MM.1S (cell line): Measurements from ENCODE around the gene TGFB1I1.
"Not testable (repeated sequence)": the region's sequence is repeated elsewhere in the genome, so short reads cannot be mapped to it uniquely, and the experiment has no call there.

Source experiments
- DNase-seq: peaks from one replicate; pipeline ENCODE4 v3.0.0-alpha.2; 2015
- H2AFZ ChIP-seq: fragments of 300-600 bp; sonication (generic); 2 replicates; pipeline ENCODE4 v1.6.0; 2016; ENCODE audit warnings: antibody characterized with exemption, low read length
- H3F3A ChIP-seq: fragments of 300-600 bp; sonication (generic); 2 replicates; pipeline ENCODE4 v1.6.1; 2016; ENCODE audit warnings: mild to moderate bottlenecking, antibody characterized with exemption, low read length, moderate library complexity, mixed read lengths; ENCODE audit not compliant: insufficient read depth
- H3K27ac ChIP-seq: fragments of 300-600 bp; sonication (generic); 2 replicates; pipeline ENCODE4 v1.5.1; 2016; ENCODE audit warnings: mild to moderate bottlenecking, low read length
- H3K27me3 ChIP-seq: fragments of 300-600 bp; sonication (generic); replicated peaks from 2 replicates; pipeline ENCODE4 v1.6.0; 2016; ENCODE audit warnings: low read length; ENCODE audit not compliant: insufficient read depth
- H3K36me3 ChIP-seq: fragments of 300-600 bp; sonication (generic); replicated peaks from 2 replicates; pipeline ENCODE4 v1.6.1; 2016; ENCODE audit warnings: mild to moderate bottlenecking, low read length, mixed read lengths; ENCODE audit not compliant: insufficient read depth
- H3K4me1 ChIP-seq: fragments of 300-600 bp; sonication (generic); 2 replicates; pipeline ENCODE4 v1.6.1; 2016; ENCODE audit warnings: low read length, mixed read lengths
- H3K4me2 ChIP-seq: fragments of 300-600 bp; sonication (generic); 2 replicates; pipeline ENCODE4 v1.6.0; 2016; ENCODE audit warnings: low read depth, low read length
- H3K4me3 ChIP-seq: fragments of 300-600 bp; sonication (generic); 2 replicates; pipeline ENCODE4 v1.5.1; 2016; ENCODE audit warnings: low read length, mixed read lengths
- H3K79me2 ChIP-seq: fragments of 300-600 bp; sonication (generic); 2 replicates; pipeline ENCODE4 v1.6.1; 2016; ENCODE audit warnings: mixed run types, low read length, mixed read lengths
- H3K9ac ChIP-seq: fragments of 300-600 bp; sonication (generic); 2 replicates; pipeline ENCODE4 v1.6.1; 2016; ENCODE audit warnings: low read length, mixed read lengths
- H3K9me2 ChIP-seq: fragments of 300-600 bp; sonication (generic); replicated peaks from 2 replicates; pipeline ENCODE4 v1.6.1; 2016; ENCODE audit warnings: mild to moderate bottlenecking, low read length, mixed read lengths; ENCODE audit not compliant: insufficient read depth
- H3K9me3 ChIP-seq: fragments of 300-600 bp; sonication (generic); replicated peaks from 2 replicates; pipeline ENCODE4 v1.6.1; 2016; ENCODE audit warnings: mild to moderate bottlenecking, low read length, mixed read lengths; ENCODE audit not compliant: insufficient read depth
- H4K20me1 ChIP-seq: fragments of 300-600 bp; sonication (generic); 2 replicates; pipeline ENCODE4 v1.6.1; 2016; ENCODE audit warnings: mild to moderate bottlenecking, low read length, moderate library complexity, mixed read lengths; ENCODE audit not compliant: insufficient read depth
- CTCF ChIP-seq: fragments of 300-600 bp; sonication (generic); IDR thresholded peaks from 2 replicates; pipeline ENCODE4 v1.5.1; 2016; ENCODE audit warnings: antibody characterized with exemption, low read length, mixed read lengths
- EZH2 ChIP-seq: fragments of 300-600 bp; sonication (generic); optimal IDR thresholded peaks from 2 replicates; pipeline ENCODE3; 2017; ENCODE audit warnings: low read depth, mild to moderate bottlenecking, antibody characterized with exemption, low read length, mixed read lengths
- EZH2phosphoT487 ChIP-seq: fragments of 300-600 bp; sonication (generic); IDR thresholded peaks from 2 replicates; pipeline ENCODE4 v1.6.1; 2018; ENCODE audit warnings: antibody characterized with exemption, low read length

TGFB1I1 gene

GRCh38 chr16:31502981-31503380 lies 31.0 kb downstream of the TGFB1I1 start:
- no peak overlapping the region for H2AFZ ChIP-seq
- H3K4me1 ChIP-seq, result peaks cover 7% of the 10 kb centered on the region

GRCh38 chr16:31503555-31503954 lies 31.6 kb downstream of the TGFB1I1 start:
- H3K4me1 ChIP-seq, H3K27ac ChIP-seq, H3K4me2 ChIP-seq, H3K9me3 ChIP-seq, H3K36me3 ChIP-seq, H3K27me3 ChIP-seq, H3F3A ChIP-seq, H3K9ac ChIP-seq, H3K9me2 ChIP-seq, H3K4me3 ChIP-seq, H2AFZ ChIP-seq, H4K20me1 ChIP-seq, DNase-seq: not testable (repeated sequence)
- H3K79me2 ChIP-seq, result peaks cover 22% of the 10 kb centered on the region

More at GRCh38 chr16:31502981-31503380, 31.0 kb downstream of the TGFB1I1 start:
- Histone ChIP-seq H4K20me1 (no peaks in the 10 kb centered on the region), H3K9me3 (no peaks in the 10 kb centered on the region), H3F3A (no peaks in the 10 kb centered on the region), H3K9me2 (no peaks in the 10 kb centered on the region), H3K27me3 (no peaks in the 10 kb centered on the region), H3K79me2 (peaks cover 16% of the 10 kb centered on the region), H3K36me3 (no peaks in the 10 kb centered on the region), H3K27ac (no peak overlapping the region), H3K9ac (no peak overlapping the region), H3K4me3 (no peak overlapping the region), H3K4me2 (no peak overlapping the region)
- TF ChIP-seq EZH2, result no peak
- TF ChIP-seq CTCF, result no peak
- no peak for TF ChIP-seq EZH2phosphoT487
- no peak for DNase-seq

GRCh38 chr16:31504159-31504558 lies 32.2 kb downstream of the TGFB1I1 start:
- TF ChIP-seq EZH2phosphoT487 (no peak), CTCF (no peak), EZH2 (no peak)

GRCh38 chr16:31505483-31505882 lies 33.5 kb downstream of the TGFB1I1 start:
- no peaks in the 10 kb centered on the region for H3K27me3 ChIP-seq
- H3K4me3 ChIP-seq, result no peak overlapping the region
- H3K27ac ChIP-seq, result no peak overlapping the region
- no peaks in the 10 kb centered on the region for H3K9me3 ChIP-seq
- H3K4me1 ChIP-seq, result peaks cover 12% of the 10 kb centered on the region
- H2AFZ ChIP-seq, result no peak overlapping the region
- H3K9ac ChIP-seq, result no peak overlapping the region
- no peaks in the 10 kb centered on the region for H3K9me2 ChIP-seq
- H3F3A ChIP-seq, result no peaks in the 10 kb centered on the region
- H3K79me2 ChIP-seq, result peaks cover 25% of the 10 kb centered on the region
- no peak for DNase-seq
- H3K4me2 ChIP-seq, result no peak overlapping the region
- H4K20me1 ChIP-seq, result no peaks in the 10 kb centered on the region
- no peak for TF ChIP-seq CTCF
- no peak for TF ChIP-seq EZH2
- TF ChIP-seq EZH2phosphoT487, result no peak
- H3K36me3 ChIP-seq, result no peaks in the 10 kb centered on the region

More at GRCh38 chr16:31504159-31504558, 32.2 kb downstream of the TGFB1I1 start:
- no peaks in the 10 kb centered on the region for H3K9me2 ChIP-seq
- no peak overlapping the region for H2AFZ ChIP-seq
- peaks cover 25% of the 10 kb centered on the region for H3K79me2 ChIP-seq
- H3K9ac ChIP-seq, result no peak overlapping the region
- no peaks in the 10 kb centered on the region for H3F3A ChIP-seq
- H3K27ac ChIP-seq, result no peak overlapping the region
- no peaks in the 10 kb centered on the region for H3K9me3 ChIP-seq
- H3K4me2 ChIP-seq, result no peak overlapping the region
- H3K4me3 ChIP-seq, result no peak overlapping the region
- H3K36me3 ChIP-seq, result no peaks in the 10 kb centered on the region
- H3K4me1 ChIP-seq, result peaks cover 12% of the 10 kb centered on the region
- no peak for DNase-seq
- H3K27me3 ChIP-seq, result no peaks in the 10 kb centered on the region
- H4K20me1 ChIP-seq, result no peaks in the 10 kb centered on the region
